HepG2 (cell line): ENCODE results near the gene RGS11. TPM values are rescaled to one million over a fixed set of nuclear protein-coding genes. Genes with fewer than 3 reads are reported as not detected.
A peak's percentile ranks its signal among the peaks of the same experiment; 100 is the strongest.

Experiments used
- AGO2 ChIP-seq: fragments of 200-400 bp; formaldehyde crosslinking; optimal IDR thresholded peaks from 2 replicates; pipeline ENCODE3; 2017; ENCODE audit warnings: mild to moderate bottlenecking, low read depth, low read length, moderate library complexity
- AHR ChIP-seq: IDR thresholded peaks from 2 replicates; pipeline ENCODE4 v1.6.1; 2018; ENCODE audit warnings: missing genetic modification reagents, missing compliant biosample characterization
- JARID2 ChIP-seq: sonication (generic); formaldehyde crosslinking; IDR thresholded peaks from 2 replicates; pipeline ENCODE4 v1.8.1; 2023; ENCODE audit warnings: missing genetic modification reagents, inconsistent platforms; ENCODE audit not compliant: insufficient replicate concordance
- KLF9 ChIP-seq: IDR thresholded peaks from 2 replicates; pipeline ENCODE4 v1.6.1; 2016; ENCODE audit warnings: low read depth
- MIXL1 ChIP-seq: IDR thresholded peaks from 2 replicates; pipeline ENCODE4 v1.6.1; 2016
- NFE2L1 ChIP-seq: sonication (generic); formaldehyde crosslinking; IDR thresholded peaks from 2 replicates; pipeline ENCODE4 v1.4.0; 2020; ENCODE audit warnings: missing genetic modification reagents, mild to moderate bottlenecking, borderline replicate concordance
- PAXIP1 ChIP-seq: sonication (generic); formaldehyde crosslinking; conservative IDR thresholded peaks from 2 replicates; pipeline ENCODE4 v1.4.0; 2020; ENCODE audit warnings: mild to moderate bottlenecking, missing genetic modification reagents, moderate library complexity
- TGIF2 ChIP-seq: IDR thresholded peaks from 2 replicates; pipeline ENCODE4 v1.6.1; 2016; ENCODE audit warnings: control low read depth, missing compliant biosample characterization
- TOPORS ChIP-seq: sonication (generic); formaldehyde crosslinking; IDR thresholded peaks from 2 replicates; pipeline ENCODE4 v1.8.0; 2023; ENCODE audit warnings: mild to moderate bottlenecking, missing genetic modification reagents
- ZFP37 ChIP-seq: sonication (generic); formaldehyde crosslinking; IDR thresholded peaks from 2 replicates; pipeline ENCODE4 v1.4.0; 2020; ENCODE audit warnings: missing genetic modification reagents, borderline replicate concordance
- ZNF142 ChIP-seq: sonication (generic); formaldehyde crosslinking; IDR thresholded peaks from 2 replicates; pipeline ENCODE4 v1.4.0; 2020; ENCODE audit warnings: missing genetic modification reagents
- ZNF83 ChIP-seq: sonication (generic); formaldehyde crosslinking; IDR thresholded peaks from 2 replicates; pipeline ENCODE4 v1.4.0; 2020; ENCODE audit warnings: missing genetic modification reagents, mild to moderate bottlenecking, borderline replicate concordance
- polyA plus RNA-seq, 8 experiments: library from polyadenylated mRNA; depleted of rRNA in 3 of 8; stranded (reverse) in 7 of 8; unstranded in 1 of 8; fragments of >200 nt; fragmentation: Illumina TruSeq in 4 of 8; extraction: Trizol in 4 of 8; gene quantifications; 2 replicates each; pipeline versions ENCODE4 v1.2.1 to v1.2.3, GENCODE V29; 2011 to 2016; ENCODE audit warnings: low read depth in 4 of 8, missing spikeins in 1 of 8, mixed read lengths in 1 of 8; ENCODE audit not compliant: insufficient read depth in 1 of 8
- total RNA-seq, 5 experiments: library from RNA; depleted of rRNA; stranded (reverse); fragments of >200 nt; fragmentation: Illumina TruSeq; extraction: Trizol; gene quantifications; 2 replicates each; pipeline ENCODE4 v1.2.3, GENCODE V29; 2016; ENCODE audit warnings: low read depth in 1 of 5
- TF ChIP-seq, protein P1 (sequence below): sonication (generic); formaldehyde crosslinking; conservative IDR thresholded peaks from 2 replicates; pipeline ENCODE4 v1.4.0; 2020; ENCODE audit warnings: missing genetic modification reagents
- TF ChIP-seq, protein P2 (sequence below): sonication (generic); formaldehyde crosslinking; conservative IDR thresholded peaks from 2 replicates; pipeline ENCODE4 v1.8.0; 2022; ENCODE audit warnings: missing genetic modification reagents

Gene RGS11
- total and polyA plus RNA-seq, 2 of the 13 experiments (the other 11 are each of a cell fraction or from before 2014, with no cell fraction given): 0.11 TPM; not detected in 1

DNA sequence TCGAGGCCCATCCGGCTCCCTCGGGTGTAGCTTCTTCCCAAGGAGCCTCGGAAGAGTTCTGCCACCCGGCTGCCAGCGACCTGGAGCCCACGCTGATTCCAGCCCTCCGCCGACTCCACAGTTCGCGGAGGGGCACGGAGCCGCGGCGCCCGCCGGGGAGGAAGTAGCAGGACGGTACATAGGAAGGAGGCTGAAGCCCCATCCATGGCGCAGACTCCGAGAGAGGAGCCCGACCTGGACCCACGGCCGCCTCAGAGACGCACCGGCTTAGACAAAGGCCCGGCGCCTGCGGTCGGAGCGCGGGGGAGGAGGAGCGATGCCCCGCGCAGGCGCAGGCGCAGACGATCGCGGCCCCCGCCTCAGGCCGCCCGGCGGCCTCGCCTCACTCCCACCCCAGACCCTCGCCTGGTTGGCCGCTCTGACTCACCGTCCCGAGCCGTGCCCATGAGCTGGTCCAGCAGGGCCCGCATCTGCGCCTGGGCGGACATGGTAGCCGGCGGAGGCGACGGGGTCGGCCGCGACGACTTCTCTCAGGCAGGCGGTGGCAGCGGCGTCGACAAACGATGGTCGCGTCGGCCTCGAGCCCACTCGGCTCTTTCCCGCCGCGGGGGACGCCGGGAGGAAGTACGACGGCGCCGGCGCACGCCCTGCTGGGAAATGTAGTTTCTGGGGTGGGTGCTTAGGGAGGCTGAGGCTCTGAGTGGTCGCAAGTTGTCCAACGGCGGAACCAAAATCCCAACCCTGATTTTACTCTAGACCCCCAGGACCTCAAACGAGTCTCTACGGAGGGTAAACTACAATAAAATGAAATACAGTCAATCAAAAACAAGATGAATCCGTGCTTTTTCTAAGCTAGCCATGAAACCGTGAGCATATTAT lies 46.7 kb downstream of the RGS11 start, which contains the start of gene LUC7L (continued):
- TF ChIP-seq, protein P1, sequence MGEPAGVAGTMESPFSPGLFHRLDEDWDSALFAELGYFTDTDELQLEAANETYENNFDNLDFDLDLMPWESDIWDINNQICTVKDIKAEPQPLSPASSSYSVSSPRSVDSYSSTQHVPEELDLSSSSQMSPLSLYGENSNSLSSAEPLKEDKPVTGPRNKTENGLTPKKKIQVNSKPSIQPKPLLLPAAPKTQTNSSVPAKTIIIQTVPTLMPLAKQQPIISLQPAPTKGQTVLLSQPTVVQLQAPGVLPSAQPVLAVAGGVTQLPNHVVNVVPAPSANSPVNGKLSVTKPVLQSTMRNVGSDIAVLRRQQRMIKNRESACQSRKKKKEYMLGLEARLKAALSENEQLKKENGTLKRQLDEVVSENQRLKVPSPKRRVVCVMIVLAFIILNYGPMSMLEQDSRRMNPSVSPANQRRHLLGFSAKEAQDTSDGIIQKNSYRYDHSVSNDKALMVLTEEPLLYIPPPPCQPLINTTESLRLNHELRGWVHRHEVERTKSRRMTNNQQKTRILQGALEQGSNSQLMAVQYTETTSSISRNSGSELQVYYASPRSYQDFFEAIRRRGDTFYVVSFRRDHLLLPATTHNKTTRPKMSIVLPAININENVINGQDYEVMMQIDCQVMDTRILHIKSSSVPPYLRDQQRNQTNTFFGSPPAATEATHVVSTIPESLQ: peak; percentile 64; the same call in 1 of the 2 replicates
- 0 out of 2 replicates have a peak, but pooled peaks have one; percentile 56 for TF ChIP-seq KLF9 (CRISPR knock-in tag)
- peak; percentile 91 for TF ChIP-seq ZNF142 (CRISPR knock-in tag)
- peak; percentile 83 for TF ChIP-seq AGO2
- 0 out of 2 replicates have a peak, but pooled peaks have one; percentile 31 for TF ChIP-seq PAXIP1 (CRISPR knock-in tag)
- peak; percentile 94 for TF ChIP-seq JARID2
- TF ChIP-seq NFE2L1 (CRISPR knock-in tag): 0 out of 2 replicates have a peak, but pooled peaks have one; percentile 38
- no peak for TF ChIP-seq TGIF2 (CRISPR knock-in tag)
- TF ChIP-seq ZFP37: peak; percentile 92
- TF ChIP-seq, protein P2, sequence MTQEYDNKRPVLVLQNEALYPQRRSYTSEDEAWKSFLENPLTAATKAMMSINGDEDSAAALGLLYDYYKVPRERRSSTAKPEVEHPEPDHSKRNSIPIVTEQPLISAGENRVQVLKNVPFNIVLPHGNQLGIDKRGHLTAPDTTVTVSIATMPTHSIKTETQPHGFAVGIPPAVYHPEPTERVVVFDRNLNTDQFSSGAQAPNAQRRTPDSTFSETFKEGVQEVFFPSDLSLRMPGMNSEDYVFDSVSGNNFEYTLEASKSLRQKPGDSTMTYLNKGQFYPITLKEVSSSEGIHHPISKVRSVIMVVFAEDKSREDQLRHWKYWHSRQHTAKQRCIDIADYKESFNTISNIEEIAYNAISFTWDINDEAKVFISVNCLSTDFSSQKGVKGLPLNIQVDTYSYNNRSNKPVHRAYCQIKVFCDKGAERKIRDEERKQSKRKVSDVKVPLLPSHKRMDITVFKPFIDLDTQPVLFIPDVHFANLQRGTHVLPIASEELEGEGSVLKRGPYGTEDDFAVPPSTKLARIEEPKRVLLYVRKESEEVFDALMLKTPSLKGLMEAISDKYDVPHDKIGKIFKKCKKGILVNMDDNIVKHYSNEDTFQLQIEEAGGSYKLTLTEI (CRISPR knock-in tag): no peak
- TF ChIP-seq TOPORS: peak; percentile 96; the same call in 1 of the 2 replicates
- peak; percentile 81 for TF ChIP-seq MIXL1 (CRISPR knock-in tag)
- TF ChIP-seq ZNF83 (CRISPR knock-in tag): peak; percentile 94; the same call in 1 of the 2 replicates
- TF ChIP-seq AHR (CRISPR knock-in tag): peak; percentile 97; the same call in 1 of the 2 replicates
